HG03460 (cell line): Measurements from ENCODE around the gene NET1.

Experiments used
- ATAC-seq: cut with Tn5 transposase; IDR thresholded peaks from one replicate; pipeline ENCODE4 v1.9.1; 2021; ENCODE audit not compliant: unreplicated experiment

Gene NET1

GRCh38 chr10:5497948-5498730, 85.8 kb downstream of the NET1 start:
- ATAC-seq = no peak

DNA sequence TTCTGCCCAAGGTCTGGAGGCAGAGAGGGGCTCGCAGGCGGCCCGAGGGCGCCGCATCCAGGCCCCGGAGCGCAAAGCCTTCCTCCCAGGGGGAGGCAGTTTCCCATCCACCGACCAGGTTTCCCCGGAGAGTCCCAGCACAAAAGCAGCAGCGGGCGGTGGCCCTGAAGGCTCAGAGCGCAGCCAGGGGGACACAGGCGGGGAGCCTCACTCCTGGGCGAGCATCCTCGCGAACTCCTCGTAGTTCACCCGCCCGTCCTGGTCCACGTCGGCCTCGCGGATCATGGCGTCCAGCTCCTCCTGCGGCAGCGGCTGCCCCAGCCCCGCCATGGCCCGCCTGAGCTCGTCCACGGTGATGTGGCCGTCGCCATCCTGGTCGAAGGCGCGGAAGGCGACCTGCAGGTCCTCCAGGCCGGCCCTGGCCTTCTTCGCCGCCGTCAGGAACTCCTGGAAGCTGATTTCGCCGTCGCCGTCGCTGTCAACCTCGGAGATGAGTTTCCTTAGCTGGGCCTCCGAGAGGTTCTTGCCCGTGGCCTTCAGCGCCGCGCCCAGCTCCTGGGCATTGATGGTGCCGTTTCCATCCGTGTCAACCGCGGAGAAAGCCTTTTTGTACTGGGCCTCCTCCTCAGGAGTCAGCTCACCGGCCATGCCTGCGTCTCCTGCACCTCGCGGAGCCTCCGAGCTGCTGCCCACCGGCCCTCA, 86.6 kb downstream of the NET1 start:
- no peak for ATAC-seq

GRCh38 chr10:5499493-5500140, 87.3 kb downstream of the NET1 start, which contains the start of gene CALML5:
TSS of gene CALML5 (minus strand) at chr10:5499570. CDS start at chr10:5499438, 132 bp downstream.
- no peak for ATAC-seq

- no peak for ATAC-seq
These were observed 87.9 kb downstream of the NET1 start for GRCh38 chr10:5500162-5500670.

DNA sequence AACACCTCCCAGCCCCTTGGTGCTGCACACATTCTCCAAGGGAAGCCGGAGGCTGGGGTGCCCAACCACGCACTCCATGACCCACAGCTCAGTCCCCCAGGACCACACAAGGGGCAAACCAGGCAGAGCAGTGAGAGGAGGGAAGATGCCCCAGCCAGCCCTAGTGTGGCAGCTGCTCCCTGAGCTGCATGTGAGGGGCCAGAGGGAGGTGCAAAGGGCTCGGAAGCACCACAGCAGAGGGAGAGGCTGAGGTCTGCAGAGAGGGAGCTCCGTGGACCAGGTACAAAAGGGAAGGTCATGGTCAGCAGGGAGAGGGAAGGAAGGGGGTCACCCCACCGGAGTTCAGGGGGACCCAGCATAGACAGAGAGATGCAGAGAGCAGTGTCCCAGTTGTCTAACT, 88.6 kb downstream of the NET1 start:
- no peak for ATAC-seq

- ATAC-seq = no peak
These were observed 89.7 kb downstream of the NET1 start for GRCh38 chr10:5502061-5502521.

DNA sequence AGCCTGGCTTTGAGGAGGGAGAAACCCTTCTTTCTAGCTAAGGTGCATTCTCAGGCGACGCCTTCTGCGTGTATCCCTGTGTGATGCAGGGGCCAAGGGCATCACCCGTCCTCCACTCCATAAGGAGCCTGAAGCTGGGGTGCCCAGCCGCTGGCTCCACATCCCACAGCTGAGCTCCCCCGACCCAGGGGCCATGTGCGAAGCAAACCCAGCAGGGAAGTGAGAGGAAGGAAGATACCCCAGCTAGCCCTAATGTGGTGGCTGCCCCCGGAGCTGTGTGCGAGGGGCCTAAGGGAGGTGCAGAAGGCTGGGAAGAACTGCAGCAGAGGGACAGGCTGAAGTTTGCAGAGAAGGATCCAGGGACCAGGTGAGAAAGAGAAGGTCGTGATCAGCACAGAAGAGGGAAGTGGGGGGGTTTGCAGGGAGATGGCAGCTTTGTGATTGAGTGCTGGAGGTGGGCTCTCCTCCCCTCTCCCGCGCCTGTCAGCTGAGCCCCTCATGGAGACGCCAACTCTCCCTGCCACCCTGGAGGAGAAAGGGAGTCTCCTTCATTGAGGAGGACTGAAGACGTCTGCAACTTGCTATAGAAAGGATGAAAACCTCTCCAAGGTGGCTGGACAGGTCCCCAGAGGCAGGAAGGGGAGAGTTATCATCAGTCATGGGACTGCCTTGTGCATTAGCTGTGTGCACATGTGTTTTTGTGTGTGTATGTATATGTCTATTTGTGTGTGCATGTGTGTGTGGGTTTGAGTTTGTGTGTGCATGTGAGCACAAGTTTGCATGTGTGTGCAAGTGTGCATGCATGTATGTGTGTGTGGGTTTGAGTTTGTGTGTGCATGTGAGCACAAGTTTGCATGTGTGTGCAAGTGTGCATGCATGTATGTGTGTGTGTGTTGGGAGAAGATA, 90.5 kb downstream of the NET1 start:
- ATAC-seq = no peak

DNA sequence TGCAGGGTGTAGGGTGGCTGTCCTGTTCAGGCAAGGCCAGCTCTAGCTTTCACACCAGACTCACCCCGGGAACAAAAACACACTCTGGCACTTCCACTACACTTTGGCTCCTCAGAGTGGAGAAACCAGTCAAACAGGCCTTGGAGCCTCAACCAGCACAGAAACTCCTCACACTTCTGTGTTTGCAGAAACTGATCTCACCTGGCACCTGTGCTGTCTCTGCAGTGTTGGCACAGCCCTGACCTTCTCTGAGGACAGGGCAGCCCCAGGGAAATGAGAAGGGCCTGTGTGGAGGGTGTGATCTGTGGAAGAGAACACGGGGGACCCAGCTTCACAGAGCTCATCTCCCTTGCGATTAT, 91.1 kb downstream of the NET1 start:
- no peak for ATAC-seq

GRCh38 chr10:5504146-5505072, 92.1 kb downstream of the NET1 start:
- ATAC-seq = no peak

DNA sequence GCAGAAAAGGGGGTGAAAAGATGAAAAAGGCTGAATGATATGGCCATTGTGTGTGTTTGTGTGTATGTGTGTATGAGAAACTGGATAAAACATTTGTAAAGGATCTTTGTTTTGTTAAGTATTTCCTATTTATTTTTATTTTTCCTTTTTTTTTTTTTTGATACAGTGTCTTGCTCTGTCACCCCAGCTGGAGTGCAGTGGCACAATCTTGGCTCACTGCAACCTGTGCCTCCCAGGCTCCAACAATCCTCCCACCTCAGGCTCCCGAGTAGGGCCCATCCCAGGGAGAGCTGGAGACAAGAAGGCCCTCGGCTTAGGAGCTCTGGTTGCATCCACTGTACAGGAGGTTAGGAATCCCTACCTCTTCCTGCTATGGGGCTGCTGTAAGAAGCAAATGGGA, 93.9 kb downstream of the NET1 start:
- ATAC-seq = no peak

DNA sequence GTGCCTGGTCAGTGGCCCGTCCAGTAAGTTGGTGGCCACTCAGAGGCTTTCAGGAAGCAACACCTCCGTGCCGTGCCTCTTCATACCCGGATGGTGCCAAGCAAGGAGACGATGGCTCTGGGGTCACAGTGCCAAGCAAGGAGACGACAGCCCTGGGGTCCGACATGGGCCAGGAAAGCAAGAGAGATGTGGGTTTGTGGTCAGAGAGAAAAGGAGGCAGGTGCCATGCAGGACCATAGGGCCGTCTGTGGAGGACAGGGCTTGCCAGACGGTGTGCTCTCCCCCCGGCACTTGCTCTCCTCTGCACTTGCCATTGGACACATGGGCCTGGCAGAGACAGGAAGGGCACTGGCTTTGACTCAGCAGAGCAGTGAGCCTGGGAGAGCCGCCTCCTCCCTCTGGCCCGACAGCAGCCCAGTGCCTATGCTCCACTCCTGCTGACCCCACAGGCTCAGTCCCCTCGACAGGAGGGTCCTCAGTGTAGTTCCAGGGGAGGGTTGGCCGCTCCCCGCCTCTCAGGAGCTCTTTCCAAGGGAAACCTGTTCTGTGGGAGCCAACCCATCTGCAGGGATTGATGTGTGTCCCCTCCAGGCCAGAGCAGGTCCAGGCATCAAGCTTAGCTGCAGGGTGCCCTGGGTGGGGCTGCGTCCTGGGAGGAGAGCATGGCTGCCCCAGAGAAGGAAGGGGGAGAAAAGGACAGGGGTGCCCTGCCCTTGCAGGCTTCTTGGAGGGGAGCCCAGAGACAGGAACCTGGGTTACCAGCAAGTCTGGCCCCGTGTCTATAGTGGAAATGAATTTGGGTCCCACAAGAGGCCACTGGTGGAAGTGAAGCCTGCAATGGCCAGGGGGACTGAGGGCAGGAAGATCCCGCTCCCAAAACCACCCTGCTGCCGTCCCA, 94.6 kb downstream of the NET1 start:
- ATAC-seq = no peak

DNA sequence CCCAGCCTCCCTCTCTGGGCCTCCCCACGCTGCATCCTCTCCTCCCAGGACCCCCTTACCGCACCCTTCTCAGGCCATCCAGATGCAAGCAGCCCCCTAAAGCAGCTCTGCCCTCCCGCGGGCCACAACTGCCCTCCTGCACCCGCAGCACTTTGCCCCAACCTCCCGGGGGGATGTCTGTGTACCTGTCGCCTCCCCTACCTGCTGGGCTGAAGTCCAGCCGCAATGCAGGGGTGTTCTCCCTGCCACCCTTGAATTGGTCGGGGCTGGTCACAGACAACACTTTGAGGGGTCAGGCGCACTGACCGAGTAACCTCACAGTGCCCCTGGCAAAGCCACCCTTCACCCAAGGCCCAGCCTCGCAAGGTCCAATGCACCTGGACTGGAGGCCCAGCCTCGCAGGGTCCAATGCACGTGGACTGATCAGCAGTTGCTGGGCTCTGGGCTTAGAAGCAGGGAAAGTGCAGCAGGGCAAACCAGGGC, 95.3 kb downstream of the NET1 start:
- ATAC-seq = no peak

- no peak for ATAC-seq
These were observed 95.8 kb downstream of the NET1 start for GRCh38 chr10:5508161-5508604.
